ENCODE results near the gene PBX1.

DNA sequence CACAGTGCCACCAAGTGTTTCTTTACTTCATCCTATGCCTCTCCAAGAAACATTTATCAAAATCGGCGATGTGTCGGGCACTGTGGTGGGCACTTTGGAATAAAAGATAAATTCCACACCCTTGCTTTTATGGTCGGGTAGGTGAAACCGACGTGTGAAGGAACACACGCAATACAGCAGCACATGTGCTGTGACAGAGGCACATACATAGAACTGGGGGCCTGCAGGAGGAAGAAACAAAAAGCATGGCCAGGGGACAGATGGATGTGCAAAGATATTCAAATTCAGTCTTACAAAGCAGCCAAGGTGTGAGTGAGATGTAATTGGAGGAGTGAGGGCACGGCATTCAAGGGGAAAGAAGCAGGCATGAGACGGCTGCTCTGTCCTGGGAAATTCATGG is 282.0 kb downstream of the PBX1 start:
- no peak for TF ChIP-seq ZNF687 (IDR thresholded peaks at IDR 0.05)
- TF ChIP-seq POLR2A (IDR thresholded peaks at IDR 0.05; ENCODE audit: low read depth, low read length), result no peak
- no peak for TF ChIP-seq NFYB (IDR thresholded peaks at IDR 0.05; ENCODE audit: insufficient read depth, low read depth, low read length)
- no peak for TF ChIP-seq POLR2AphosphoS5 (IDR thresholded peaks at IDR 0.05; ENCODE audit: low read length)
- TF ChIP-seq, protein P1, sequence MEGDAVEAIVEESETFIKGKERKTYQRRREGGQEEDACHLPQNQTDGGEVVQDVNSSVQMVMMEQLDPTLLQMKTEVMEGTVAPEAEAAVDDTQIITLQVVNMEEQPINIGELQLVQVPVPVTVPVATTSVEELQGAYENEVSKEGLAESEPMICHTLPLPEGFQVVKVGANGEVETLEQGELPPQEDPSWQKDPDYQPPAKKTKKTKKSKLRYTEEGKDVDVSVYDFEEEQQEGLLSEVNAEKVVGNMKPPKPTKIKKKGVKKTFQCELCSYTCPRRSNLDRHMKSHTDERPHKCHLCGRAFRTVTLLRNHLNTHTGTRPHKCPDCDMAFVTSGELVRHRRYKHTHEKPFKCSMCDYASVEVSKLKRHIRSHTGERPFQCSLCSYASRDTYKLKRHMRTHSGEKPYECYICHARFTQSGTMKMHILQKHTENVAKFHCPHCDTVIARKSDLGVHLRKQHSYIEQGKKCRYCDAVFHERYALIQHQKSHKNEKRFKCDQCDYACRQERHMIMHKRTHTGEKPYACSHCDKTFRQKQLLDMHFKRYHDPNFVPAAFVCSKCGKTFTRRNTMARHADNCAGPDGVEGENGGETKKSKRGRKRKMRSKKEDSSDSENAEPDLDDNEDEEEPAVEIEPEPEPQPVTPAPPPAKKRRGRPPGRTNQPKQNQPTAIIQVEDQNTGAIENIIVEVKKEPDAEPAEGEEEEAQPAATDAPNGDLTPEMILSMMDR (IDR thresholded peaks at IDR 0.05 in 2 of 3, conservative IDR thresholded peaks at IDR 0.05 in 1 of 3; ENCODE audit: control insufficient read depth in 2 of 3, extremely low read depth in 1 of 3, insufficient read depth in 1 of 3, low read depth in 3 of 3, low read length in 3 of 3), result no peak
- no peak for TF ChIP-seq STAT1 (conservative IDR thresholded peaks at IDR 0.05)
